NCI-H226 (cell line): ENCODE data around the gene ASAP2.

Experiments
- DNase-seq: peaks from one replicate; pipeline ENCODE4 v3.0.0-alpha.2; 2015

The ASAP2 gene

GRCh38 chr2:9359463-9359862, 152.9 kb downstream of the ASAP2 start:
- DNase-seq: no peak

GRCh38 chr2:9360110-9360509, 153.5 kb downstream of the ASAP2 start:
- DNase-seq: no peak

GRCh38 chr2:9360701-9361100, 154.1 kb downstream of the ASAP2 start:
- DNase-seq: no peak

GRCh38 chr2:9364373-9364772, 157.8 kb downstream of the ASAP2 start:
- DNase-seq: no peak

GRCh38 chr2:9364791-9365497, 158.3 kb downstream of the ASAP2 start:
- DNase-seq: no peak

- no peak for DNase-seq
Measured at GRCh38 chr2:9365498-9366019, 158.9 kb downstream of the ASAP2 start.

- no peak for DNase-seq
Measured at GRCh38 chr2:9366026-9366425, 159.4 kb downstream of the ASAP2 start.

GRCh38 chr2:9370746-9371145, 164.1 kb downstream of the ASAP2 start:
- DNase-seq: no peak

GRCh38 chr2:9373047-9373446, 166.4 kb downstream of the ASAP2 start:
- DNase-seq: no peak

GRCh38 chr2:9373476-9373875, 166.9 kb downstream of the ASAP2 start:
- DNase-seq: no peak

- no peak for DNase-seq
Measured at GRCh38 chr2:9374071-9374730, 167.6 kb downstream of the ASAP2 start.

- no peak for DNase-seq
Measured at GRCh38 chr2:9375857-9376428, 169.3 kb downstream of the ASAP2 start.

- no peak for DNase-seq
Measured at GRCh38 chr2:9377461-9378097, 171.0 kb downstream of the ASAP2 start.

- peak; percentile 51 for DNase-seq
Measured at GRCh38 chr2:9378433-9379390, 172.1 kb downstream of the ASAP2 start.

- DNase-seq: no peak
Measured at GRCh38 chr2:9379391-9379755, 172.8 kb downstream of the ASAP2 start.

GRCh38 chr2:9380702-9381628, 174.4 kb downstream of the ASAP2 start:
- peak; percentile 89 for DNase-seq

GRCh38 chr2:9382604-9383235, 176.1 kb downstream of the ASAP2 start:
- peak; percentile 25 for DNase-seq

GRCh38 chr2:9384521-9384920, 177.9 kb downstream of the ASAP2 start:
- no peak for DNase-seq

GRCh38 chr2:9385841-9386240, 179.2 kb downstream of the ASAP2 start:
- DNase-seq: no peak

GRCh38 chr2:9388199-9388681, 181.6 kb downstream of the ASAP2 start:
- DNase-seq: no peak
